NCI-H2196 treated with DMSO at 0.1 percent for 48 hours (cell line): ENCODE data around the gene TMEM14C.
A peak's percentile ranks its signal among the peaks of the same experiment; 100 is the strongest.
"Not testable (repeated sequence)": the region's sequence is repeated elsewhere in the genome, so short reads cannot be mapped to it uniquely, and the experiment has no call there.

Source experiments
- DNase-seq: peaks from one replicate; lab custom pipeline; 2025; ENCODE audit not compliant: unreplicated experiment; lab: John Stamatoyannopoulos, UW

The TMEM14C gene

GRCh38 chr6:10720960-10721849 is 1.7 kb upstream of the TMEM14C start:
- not testable (repeated sequence) for DNase-seq

- no peak for DNase-seq
Observed at GRCh38 chr6:10721850-10722569, 860 bp upstream of the TMEM14C start.

- no peak for DNase-seq
Observed at GRCh38 chr6:10722570-10722819, 375 bp upstream of the TMEM14C start.

- DNase-seq: no peak
Observed at GRCh38 chr6:10723567-10723881, 654 bp downstream of the TMEM14C start.

- no peak for DNase-seq
Observed at GRCh38 chr6:10725044-10725443, 2.2 kb downstream of the TMEM14C start.

- no peak for DNase-seq
Observed at GRCh38 chr6:10725716-10726115, 2.8 kb downstream of the TMEM14C start.

GRCh38 chr6:10730254-10730653 is 7.4 kb downstream of the TMEM14C start:
- no peak for DNase-seq

- no peak for DNase-seq
Observed at GRCh38 chr6:10733151-10733715, 10.4 kb downstream of the TMEM14C start.

- DNase-seq: no peak
Observed at GRCh38 chr6:10733863-10734262, 11.0 kb downstream of the TMEM14C start.

GRCh38 chr6:10736731-10737130 is 13.9 kb downstream of the TMEM14C start:
- DNase-seq: no peak

- no peak for DNase-seq
Observed at GRCh38 chr6:10740061-10740460, 17.2 kb downstream of the TMEM14C start.

- DNase-seq: not testable (repeated sequence)
Observed at GRCh38 chr6:10741643-10742042, 18.8 kb downstream of the TMEM14C start.

GRCh38 chr6:10742251-10742650 is 19.4 kb downstream of the TMEM14C start:
- DNase-seq: no peak

- DNase-seq: no peak
Observed at GRCh38 chr6:10743515-10743914, 20.6 kb downstream of the TMEM14C start.

- DNase-seq: no peak
Observed at GRCh38 chr6:10745116-10745515, 22.2 kb downstream of the TMEM14C start.

- no peak for DNase-seq
Observed at GRCh38 chr6:10746915-10747250, 24.0 kb downstream of the TMEM14C start.

GRCh38 chr6:10747251-10747972 is 24.5 kb downstream of the TMEM14C start, which contains the start of gene TMEM14B:
Gene TMEM14B (plus strand): TSS chr6:10747805. CDS start chr6:10749246, 1,441 bp downstream.
- peak; percentile 100 for DNase-seq

GRCh38 chr6:10749734-10750133 is 26.9 kb downstream of the TMEM14C start:
- no peak for DNase-seq

- DNase-seq: not testable (repeated sequence)
Observed at GRCh38 chr6:10750568-10750967, 27.7 kb downstream of the TMEM14C start.

GRCh38 chr6:10751757-10752156 is 28.9 kb downstream of the TMEM14C start:
- DNase-seq: not testable (repeated sequence)

GRCh38 chr6:10756085-10756484 is 33.2 kb downstream of the TMEM14C start:
- DNase-seq: no peak
